Neural crest cell (in vitro differentiated cells): ENCODE data around the gene NR3C2. TPM values are rescaled to one million over a fixed set of nuclear protein-coding genes. Genes with fewer than 3 reads are reported as not detected.

Experiments
- DNase-seq: peaks from one replicate; pipeline ENCODE4 v3.0.0; 2021; ENCODE audit warnings: low read depth, mixed read lengths, low spot score
- H3K27ac Mint-ChIP-seq: one replicate; pipeline ENCODE4 v1.8.0; 2021; ENCODE audit warnings: mild to moderate bottlenecking, mixed read lengths; ENCODE audit not compliant: unreplicated experiment
- H3K27me3 Mint-ChIP-seq: 2 replicates; pipeline ENCODE4 v1.8.0; 2021; ENCODE audit warnings: low read depth, mild to moderate bottlenecking, mixed read lengths
- H3K36me3 Mint-ChIP-seq: 2 replicates; pipeline ENCODE4 v1.8.0; 2021; ENCODE audit warnings: low read depth, mild to moderate bottlenecking, mixed read lengths
- H3K4me1 Mint-ChIP-seq: 2 replicates; pipeline ENCODE4 v1.8.0; 2021; ENCODE audit warnings: mixed read lengths
- H3K4me3 Mint-ChIP-seq: one replicate; pipeline ENCODE4 v1.8.0; 2021; ENCODE audit warnings: mild to moderate bottlenecking, mixed read lengths
- H3K9me3 Mint-ChIP-seq: 2 replicates; pipeline ENCODE4 v1.8.0; 2021; ENCODE audit warnings: mixed read lengths
- total RNA-seq: library from RNA; stranded (reverse); gene quantifications from 2 replicates; pipeline ENCODE4 v1.2.1, GENCODE V29; 2021
- TF ChIP-seq, protein P1 (sequence below): fragments of 200-600 bp; sonication (generic); conservative IDR thresholded peaks from 2 replicates; pipeline ENCODE4 v1.5.0; 2021; ENCODE audit warnings: antibody characterized with exemption, mild to moderate bottlenecking

Gene NR3C2
- total RNA-seq, 1 donor from 2014 or later: 0.21 TPM

DNA sequence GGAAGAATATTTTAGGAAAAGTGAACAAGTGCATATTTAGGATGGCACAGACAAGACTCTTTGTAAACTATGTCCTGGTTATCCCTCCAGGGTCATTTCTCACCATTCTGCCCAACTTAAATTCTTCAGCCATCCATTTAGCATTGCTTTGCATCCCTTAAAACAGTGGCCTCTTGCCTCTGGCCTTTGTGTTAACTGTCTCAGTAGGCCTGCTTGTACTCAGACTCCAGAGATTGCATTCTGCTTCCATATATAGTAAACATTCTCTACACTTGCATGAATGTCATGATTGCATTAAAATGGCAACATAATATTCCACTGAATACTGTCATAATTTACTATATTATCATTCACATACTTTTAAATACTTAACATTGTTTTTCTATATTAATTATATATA, 43.2 kb downstream of the NR3C2 start:
- Mint-ChIP-seq H3K4me3 (no peak overlapping the region), H3K4me1 (no peaks in the 10 kb centered on the region), H3K27ac (peak overlapping the region; percentile 39), H3K36me3 (no peaks in the 10 kb centered on the region), H3K27me3 (no peaks in the 10 kb centered on the region), H3K9me3 (no peaks in the 10 kb centered on the region)
- TF ChIP-seq, protein P1, sequence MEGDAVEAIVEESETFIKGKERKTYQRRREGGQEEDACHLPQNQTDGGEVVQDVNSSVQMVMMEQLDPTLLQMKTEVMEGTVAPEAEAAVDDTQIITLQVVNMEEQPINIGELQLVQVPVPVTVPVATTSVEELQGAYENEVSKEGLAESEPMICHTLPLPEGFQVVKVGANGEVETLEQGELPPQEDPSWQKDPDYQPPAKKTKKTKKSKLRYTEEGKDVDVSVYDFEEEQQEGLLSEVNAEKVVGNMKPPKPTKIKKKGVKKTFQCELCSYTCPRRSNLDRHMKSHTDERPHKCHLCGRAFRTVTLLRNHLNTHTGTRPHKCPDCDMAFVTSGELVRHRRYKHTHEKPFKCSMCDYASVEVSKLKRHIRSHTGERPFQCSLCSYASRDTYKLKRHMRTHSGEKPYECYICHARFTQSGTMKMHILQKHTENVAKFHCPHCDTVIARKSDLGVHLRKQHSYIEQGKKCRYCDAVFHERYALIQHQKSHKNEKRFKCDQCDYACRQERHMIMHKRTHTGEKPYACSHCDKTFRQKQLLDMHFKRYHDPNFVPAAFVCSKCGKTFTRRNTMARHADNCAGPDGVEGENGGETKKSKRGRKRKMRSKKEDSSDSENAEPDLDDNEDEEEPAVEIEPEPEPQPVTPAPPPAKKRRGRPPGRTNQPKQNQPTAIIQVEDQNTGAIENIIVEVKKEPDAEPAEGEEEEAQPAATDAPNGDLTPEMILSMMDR: no peak
- no peak for DNase-seq

DNA sequence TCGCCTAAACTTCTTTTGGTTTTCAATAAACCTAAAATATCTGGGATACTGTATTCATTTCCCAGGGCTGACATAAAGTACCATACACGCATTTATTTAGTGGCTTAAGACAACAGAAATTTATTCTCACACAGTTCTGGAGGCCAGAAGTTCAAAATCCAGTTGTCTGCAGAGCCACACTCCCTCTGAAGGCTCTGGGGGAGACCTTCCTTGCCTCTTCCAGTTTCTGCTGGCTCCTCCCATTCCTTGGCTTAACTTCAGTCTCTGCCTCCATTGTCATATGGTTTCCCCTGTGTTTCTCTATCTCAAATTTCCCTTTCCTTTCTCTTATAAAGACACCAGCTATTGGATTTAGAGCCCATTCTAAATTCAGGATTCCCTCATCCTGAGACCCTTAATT, 44.4 kb downstream of the NR3C2 start:
- Mint-ChIP-seq H3K4me3 (no peak overlapping the region), H3K27me3 (no peaks in the 10 kb centered on the region), H3K36me3 (no peaks in the 10 kb centered on the region), H3K4me1 (peaks cover 4% of the 10 kb centered on the region), H3K9me3 (no peaks in the 10 kb centered on the region), H3K27ac (no peak overlapping the region)
- DNase-seq: no peak
- TF ChIP-seq, protein P1: no peak

DNA sequence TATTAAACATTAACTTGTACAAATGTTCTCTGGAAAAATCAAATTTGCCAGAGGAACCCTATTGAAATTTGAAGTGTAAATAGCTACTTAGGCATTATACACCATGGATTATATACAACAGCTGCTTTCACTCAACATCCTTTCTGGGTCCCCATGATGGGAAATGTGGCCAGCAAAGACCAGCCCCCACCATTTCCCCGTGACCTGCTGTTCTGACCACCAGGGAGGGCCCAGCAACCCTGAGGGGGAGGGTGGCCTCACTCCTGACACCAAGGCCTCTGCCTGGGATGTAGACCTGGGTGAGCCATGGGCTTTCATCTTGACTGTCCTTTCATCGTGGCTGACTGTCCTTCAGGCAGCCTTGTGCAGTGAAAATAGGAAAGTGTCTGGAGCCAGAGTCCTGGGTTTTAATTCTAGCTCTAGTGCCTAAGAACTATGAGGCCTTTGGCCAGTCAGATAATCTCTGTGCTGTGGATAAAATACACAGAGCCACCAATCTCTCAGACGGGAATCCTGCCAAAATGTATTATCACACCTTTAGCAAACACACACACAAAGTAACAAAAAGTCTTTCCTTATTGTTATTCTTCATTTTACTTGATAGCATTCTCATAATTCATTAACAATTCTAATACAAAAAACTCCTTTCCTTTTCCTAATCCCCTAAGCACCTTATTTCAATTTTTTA, 45.1 kb downstream of the NR3C2 start:
- no peak for DNase-seq
- H3K9me3 Mint-ChIP-seq: no peaks in the 10 kb centered on the region
- no peak overlapping the region for H3K27ac Mint-ChIP-seq
- H3K36me3 Mint-ChIP-seq: no peaks in the 10 kb centered on the region
- TF ChIP-seq, protein P1: no peak
- H3K4me1 Mint-ChIP-seq: peaks cover 4% of the 10 kb centered on the region
- no peak overlapping the region for H3K4me3 Mint-ChIP-seq
- H3K27me3 Mint-ChIP-seq: no peaks in the 10 kb centered on the region

DNA sequence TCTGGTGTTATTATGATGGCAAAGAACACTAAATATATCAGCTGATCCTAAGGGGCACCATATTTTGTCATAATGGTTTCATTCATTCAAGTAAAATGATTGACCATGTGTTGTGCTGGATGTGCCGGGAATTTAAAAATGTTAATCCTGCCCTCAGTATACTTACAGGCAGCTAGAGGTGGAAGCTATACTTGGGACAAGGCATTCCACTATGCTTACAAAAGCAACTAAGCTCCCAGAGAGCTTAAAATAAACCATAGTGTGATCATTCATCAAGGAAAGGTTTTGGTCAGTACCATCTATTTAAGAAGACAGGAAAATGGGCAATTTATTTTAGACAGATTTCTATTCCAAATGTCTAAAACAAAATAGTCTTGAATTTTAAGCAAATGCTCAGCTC, 46.4 kb downstream of the NR3C2 start:
- Mint-ChIP-seq H3K9me3 (no peaks in the 10 kb centered on the region), H3K36me3 (no peaks in the 10 kb centered on the region), H3K27me3 (no peaks in the 10 kb centered on the region), H3K4me1 (peaks cover 4% of the 10 kb centered on the region), H3K4me3 (no peak overlapping the region), H3K27ac (no peak overlapping the region)
- TF ChIP-seq, protein P1: no peak
- DNase-seq: no peak

DNA sequence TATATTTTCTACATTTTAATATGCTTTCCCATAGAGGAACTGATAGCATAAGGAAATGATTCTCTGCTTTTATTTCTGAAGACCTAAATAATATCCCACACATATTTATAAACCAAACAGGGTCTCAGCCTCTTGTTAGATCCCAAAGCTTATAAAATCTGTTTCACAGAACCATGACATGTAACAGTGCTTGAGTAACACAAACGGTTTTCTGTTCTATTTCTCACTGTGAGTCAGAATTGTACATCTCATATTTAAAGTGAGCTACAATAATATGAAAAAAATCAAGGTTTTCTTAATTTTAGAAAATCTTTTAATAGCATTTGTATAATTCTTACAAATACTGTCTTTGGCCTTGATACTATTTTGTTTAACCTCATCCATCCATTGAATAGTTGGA, 51.2 kb downstream of the NR3C2 start:
- TF ChIP-seq, protein P1: no peak
- no peak overlapping the region for H3K27ac Mint-ChIP-seq
- H3K4me3 Mint-ChIP-seq: no peak overlapping the region
- no peak for DNase-seq
- H3K4me1 Mint-ChIP-seq: peaks cover 4% of the 10 kb centered on the region
- no peaks in the 10 kb centered on the region for H3K36me3 Mint-ChIP-seq
- H3K27me3 Mint-ChIP-seq: no peaks in the 10 kb centered on the region
- no peaks in the 10 kb centered on the region for H3K9me3 Mint-ChIP-seq
